Suprapubic skin (tissue), 4 donors: ENCODE results near the gene SPTBN1. TPM values are rescaled to one million over a fixed set of nuclear protein-coding genes. Genes with fewer than 3 reads are reported as not detected.
A peak's percentile ranks its signal among the peaks of the same experiment; 100 is the strongest.

Source experiments
- DNase-seq, 2 donors: peaks; one replicate each; pipeline ENCODE4 v3.0.0-alpha.2; 2019; ENCODE audit warnings: low spot score in 2 of 2
- H3K27ac ChIP-seq: fragments of 200-600 bp; sonication (generic); one replicate; pipeline ENCODE4 v1.5.1; 2019
- H3K27me3 ChIP-seq: fragments of 200-600 bp; sonication (generic); one replicate; pipeline ENCODE4 v1.5.1; 2019
- H3K36me3 ChIP-seq: fragments of 200-600 bp; sonication (generic); one replicate; pipeline ENCODE4 v1.5.1; 2019
- H3K4me1 ChIP-seq: fragments of 200-600 bp; sonication (generic); one replicate; pipeline ENCODE4 v1.5.1; 2019
- H3K4me3 ChIP-seq: fragments of 200-600 bp; sonication (generic); one replicate; pipeline ENCODE4 v1.5.1; 2019; ENCODE audit warnings: mild to moderate bottlenecking
- H3K9me3 ChIP-seq: fragments of 200-600 bp; sonication (generic); one replicate; pipeline ENCODE4 v1.5.1; 2019
- CTCF ChIP-seq, 2 donors: fragments of 200-600 bp in 1 of 2; fragments of 450-650 bp in 1 of 2; sonication (generic) in 1 of 2; IDR thresholded peaks; one replicate each; pipeline ENCODE4 v1.5.1; 2016 to 2019; ENCODE audit warnings: antibody characterized with exemption in 2 of 2, mild to moderate bottlenecking in 1 of 2, moderate library complexity in 1 of 2
- EP300 ChIP-seq: sonication (generic); formaldehyde crosslinking; IDR thresholded peaks from one replicate; pipeline ENCODE4 v1.6.1; 2017; ENCODE audit warnings: antibody characterized with exemption
- POLR2A ChIP-seq, 2 donors: fragments of 450-650 bp; IDR thresholded peaks; one replicate each; pipeline ENCODE4 v1.6.1; 2017; ENCODE audit warnings: antibody characterized with exemption in 2 of 2, mild to moderate bottlenecking in 2 of 2, moderate library complexity in 2 of 2
- POLR2AphosphoS5 ChIP-seq, 3 donors: sonication (generic); formaldehyde crosslinking; IDR thresholded peaks; one replicate each; pipeline ENCODE4 v1.6.1; 2017; ENCODE audit warnings: antibody characterized with exemption in 3 of 3
- WGBS: methylation state at CpG from one replicate; pipeline ENCODE4 v1.1.5; 2018; 5-methylcytosine and 5-hydroxymethylcytosine counted together
- total RNA-seq, 4 donors: library from RNA; depleted of rRNA; stranded (reverse); fragments of >200 nt; gene quantifications; one replicate each; pipeline ENCODE4 v1.1.0, GENCODE V29; 2016

Gene SPTBN1
- total RNA-seq, 4 donors from 2014 or later: 173 to 250 (median 203) TPM

GRCh38 chr2:54566896-54567295 is 110.8 kb downstream of the SPTBN1 start:
- H3K27me3 ChIP-seq: no peaks in the 10 kb centered on the region
- H3K27ac ChIP-seq: no peak overlapping the region
- TF ChIP-seq CTCF (IDR thresholded peaks at IDR 0.05): no peak
- no peak for TF ChIP-seq POLR2A (IDR thresholded peaks at IDR 0.05)
- TF ChIP-seq POLR2AphosphoS5 (IDR thresholded peaks at IDR 0.05): no peak
- no peak for TF ChIP-seq EP300
- H3K4me1 ChIP-seq: peaks cover 56% of the 10 kb centered on the region
- no peaks in the 10 kb centered on the region for H3K36me3 ChIP-seq
- H3K9me3 ChIP-seq: no peaks in the 10 kb centered on the region
- 74% methylated on average over 1 of the region's 1 CpG for WGBS
- no peak for DNase-seq
- H3K4me3 ChIP-seq: no peak overlapping the region

DNA sequence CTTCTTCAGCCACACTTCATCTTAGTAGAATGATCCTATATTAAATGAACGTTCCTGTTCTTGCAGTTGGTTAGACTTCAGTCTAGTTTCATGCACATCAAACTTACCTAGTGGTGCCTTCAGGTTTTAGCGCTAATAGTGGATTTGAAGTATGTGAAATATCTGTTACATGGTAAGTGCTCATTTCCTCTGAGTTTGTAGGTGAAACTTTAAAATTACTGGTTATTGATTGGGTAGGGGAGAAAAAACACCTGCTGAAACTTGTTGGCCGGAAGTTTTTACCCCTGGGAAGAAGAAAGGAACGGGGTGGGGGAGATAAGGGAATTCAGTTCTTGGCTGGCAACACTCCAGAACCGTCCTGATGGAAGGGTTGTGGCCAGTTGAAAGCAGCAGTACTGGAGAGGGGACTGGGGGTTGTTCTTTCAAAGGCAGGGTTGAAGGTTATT is 112.8 kb downstream of the SPTBN1 start:
- 54% methylated on average over 5 of the region's 5 CpGs for WGBS
- no peak overlapping the region for H3K27ac ChIP-seq

GRCh38 chr2:54569745-54570301 is 113.7 kb downstream of the SPTBN1 start:
- DNase-seq: no peak

More for the DNA sequence above, 112.8 kb downstream of the SPTBN1 start:
- Histone ChIP-seq H3K27me3 (no peaks in the 10 kb centered on the region), H3K4me3 (no peak overlapping the region), H3K4me1 (peaks cover 59% of the 10 kb centered on the region), H3K9me3 (no peaks in the 10 kb centered on the region), H3K36me3 (no peaks in the 10 kb centered on the region)
- no peak for DNase-seq
- TF ChIP-seq EP300 (no peak), POLR2AphosphoS5 (IDR thresholded peaks at IDR 0.05) (no peak), CTCF (IDR thresholded peaks at IDR 0.05) (no peak), POLR2A (IDR thresholded peaks at IDR 0.05) (no peak)

GRCh38 chr2:54570321-54570855 is 114.3 kb downstream of the SPTBN1 start:
- H3K9me3 ChIP-seq: no peaks in the 10 kb centered on the region
- no peak overlapping the region for H3K4me3 ChIP-seq
- no peaks in the 10 kb centered on the region for H3K27me3 ChIP-seq
- 72% methylated on average over 5 of the region's 5 CpGs for WGBS
- peaks cover 69% of the 10 kb centered on the region for H3K4me1 ChIP-seq
- H3K36me3 ChIP-seq: no peaks in the 10 kb centered on the region
- peak overlapping the region; percentile 68 for H3K27ac ChIP-seq
- DNase-seq: no peak
- no peak for TF ChIP-seq POLR2A (IDR thresholded peaks at IDR 0.05)
- TF ChIP-seq POLR2AphosphoS5 (IDR thresholded peaks at IDR 0.05): no peak
- TF ChIP-seq EP300: no peak
- no peak for TF ChIP-seq CTCF (IDR thresholded peaks at IDR 0.05)

More at GRCh38 chr2:54569745-54570301, 113.7 kb downstream of the SPTBN1 start:
- no peaks in the 10 kb centered on the region for H3K36me3 ChIP-seq
- H3K27me3 ChIP-seq: no peaks in the 10 kb centered on the region
- no peaks in the 10 kb centered on the region for H3K9me3 ChIP-seq
- H3K4me1 ChIP-seq: peaks cover 63% of the 10 kb centered on the region
- peak overlapping the region; percentile 8 for H3K27ac ChIP-seq
- WGBS: 98% methylated on average over 3 of the region's 3 CpGs
- no peak overlapping the region for H3K4me3 ChIP-seq
- no peak for TF ChIP-seq CTCF (IDR thresholded peaks at IDR 0.05)
- TF ChIP-seq EP300: no peak
- no peak for TF ChIP-seq POLR2A (IDR thresholded peaks at IDR 0.05)
- no peak for TF ChIP-seq POLR2AphosphoS5 (IDR thresholded peaks at IDR 0.05)

DNA sequence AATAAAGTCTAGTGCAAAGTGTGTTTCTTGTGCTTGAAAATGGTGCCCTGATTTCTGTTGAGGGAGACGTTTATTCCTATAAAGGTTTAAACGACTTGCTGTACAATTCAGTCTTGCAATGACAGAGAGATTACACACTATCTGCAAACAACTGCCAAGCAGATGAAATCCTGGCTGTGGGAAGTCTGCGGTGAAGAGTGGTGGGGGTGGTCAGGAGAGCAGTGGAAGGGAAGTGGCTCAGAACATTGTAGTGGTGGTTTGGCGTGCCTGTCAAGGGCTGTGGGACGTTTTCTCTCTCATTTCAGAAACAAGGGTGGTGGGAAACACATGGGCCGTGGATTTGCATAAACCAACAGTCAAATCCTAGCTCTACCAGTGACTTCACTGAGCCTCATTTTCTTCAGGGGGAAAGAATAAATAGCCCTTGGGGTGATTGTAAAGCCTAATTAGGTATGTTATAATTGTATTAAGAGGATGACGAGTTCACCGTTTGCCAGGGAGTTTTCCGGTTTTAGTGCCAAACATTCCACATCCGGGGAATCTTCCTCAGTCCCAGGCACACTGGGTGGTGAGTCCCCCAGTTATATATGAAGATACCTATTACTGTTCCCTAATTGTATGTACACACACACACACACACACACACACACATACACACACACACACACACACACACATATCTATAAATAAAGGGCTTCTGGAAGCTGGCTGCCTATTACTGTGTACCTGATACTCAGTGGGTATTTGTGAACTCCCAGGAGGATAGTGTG is 115.0 kb downstream of the SPTBN1 start:
- Histone ChIP-seq H3K27ac (peak overlapping the region; percentile 68), H3K4me1 (peaks cover 75% of the 10 kb centered on the region), H3K4me3 (no peak overlapping the region), H3K36me3 (no peaks in the 10 kb centered on the region), H3K27me3 (no peaks in the 10 kb centered on the region), H3K9me3 (no peaks in the 10 kb centered on the region)
- TF ChIP-seq CTCF (IDR thresholded peaks at IDR 0.05) (no peak), POLR2A (IDR thresholded peaks at IDR 0.05) (no peak), POLR2AphosphoS5 (IDR thresholded peaks at IDR 0.05) (no peak), EP300 (no peak)
- WGBS: 7% methylated on average over 10 of the region's 10 CpGs
- DNase-seq: no peak
